ENCODE measurements around the gene FMO5.

DNA sequence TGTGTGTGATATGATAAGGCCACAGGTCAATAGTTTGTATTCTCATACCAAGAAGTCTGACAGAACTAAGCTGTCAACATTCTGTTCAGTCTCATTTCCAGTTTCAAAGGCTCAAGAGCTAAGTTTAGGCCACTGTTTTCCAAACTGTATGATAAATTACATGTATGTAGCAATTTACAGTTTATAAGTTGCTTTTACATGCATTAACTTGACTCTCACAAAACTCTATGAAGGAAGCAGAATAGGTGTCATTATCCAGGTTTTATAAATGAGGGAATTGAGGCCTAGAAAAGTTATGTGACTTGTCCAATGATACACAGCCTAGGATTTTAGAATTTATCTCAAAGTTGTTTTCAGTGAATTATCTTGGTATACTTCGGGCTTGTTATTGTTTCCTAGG lies 23.4 kb downstream of the FMO5 start:
- TF ChIP-seq, protein P1, sequence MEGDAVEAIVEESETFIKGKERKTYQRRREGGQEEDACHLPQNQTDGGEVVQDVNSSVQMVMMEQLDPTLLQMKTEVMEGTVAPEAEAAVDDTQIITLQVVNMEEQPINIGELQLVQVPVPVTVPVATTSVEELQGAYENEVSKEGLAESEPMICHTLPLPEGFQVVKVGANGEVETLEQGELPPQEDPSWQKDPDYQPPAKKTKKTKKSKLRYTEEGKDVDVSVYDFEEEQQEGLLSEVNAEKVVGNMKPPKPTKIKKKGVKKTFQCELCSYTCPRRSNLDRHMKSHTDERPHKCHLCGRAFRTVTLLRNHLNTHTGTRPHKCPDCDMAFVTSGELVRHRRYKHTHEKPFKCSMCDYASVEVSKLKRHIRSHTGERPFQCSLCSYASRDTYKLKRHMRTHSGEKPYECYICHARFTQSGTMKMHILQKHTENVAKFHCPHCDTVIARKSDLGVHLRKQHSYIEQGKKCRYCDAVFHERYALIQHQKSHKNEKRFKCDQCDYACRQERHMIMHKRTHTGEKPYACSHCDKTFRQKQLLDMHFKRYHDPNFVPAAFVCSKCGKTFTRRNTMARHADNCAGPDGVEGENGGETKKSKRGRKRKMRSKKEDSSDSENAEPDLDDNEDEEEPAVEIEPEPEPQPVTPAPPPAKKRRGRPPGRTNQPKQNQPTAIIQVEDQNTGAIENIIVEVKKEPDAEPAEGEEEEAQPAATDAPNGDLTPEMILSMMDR (IDR thresholded peaks at IDR 0.05) = no peak
- TF ChIP-seq POLR2A (IDR thresholded peaks at IDR 0.05) = no peak

Data from testis (tissue), 2 donors.